Muscle layer of colon (tissue), 2 donors: ENCODE data around the gene ZBTB40.

ENCODE experiments used
- H3K27ac ChIP-seq: one replicate; pipeline ENCODE4 v1.7.0; 2013; ENCODE audit warnings: low read depth, mild to moderate bottlenecking, low read length, moderate library complexity
- H3K27me3 ChIP-seq, 2 donors: one replicate each; pipeline ENCODE4 v1.7.0; 2013; ENCODE audit warnings: low read length in 2 of 2, mild to moderate bottlenecking in 2 of 2; ENCODE audit not compliant: insufficient read depth in 2 of 2, control insufficient read depth in 1 of 2
- H3K36me3 ChIP-seq: one replicate; pipeline ENCODE4 v1.7.0; 2013; ENCODE audit warnings: mild to moderate bottlenecking, low read length; ENCODE audit not compliant: insufficient read depth
- H3K4me1 ChIP-seq: one replicate; pipeline ENCODE4 v1.7.0; 2013; ENCODE audit warnings: mild to moderate bottlenecking, low read length; ENCODE audit not compliant: insufficient read depth
- H3K4me3 ChIP-seq, 2 donors: one replicate each; pipeline ENCODE4 v1.7.0; 2013; ENCODE audit warnings: low read length in 2 of 2, low read depth in 1 of 2, mild to moderate bottlenecking in 1 of 2, moderate library complexity in 1 of 2
- H3K9ac ChIP-seq: one replicate; pipeline ENCODE4 v1.7.0; 2013; ENCODE audit warnings: low read length
- H3K9me3 ChIP-seq: one replicate; pipeline ENCODE4 v1.7.0; 2013; ENCODE audit warnings: mild to moderate bottlenecking, low read length
- donor health status: abdominal sarcoma.
- donor health status: Adenocarcinoma of cecum.

Gene ZBTB40

DNA sequence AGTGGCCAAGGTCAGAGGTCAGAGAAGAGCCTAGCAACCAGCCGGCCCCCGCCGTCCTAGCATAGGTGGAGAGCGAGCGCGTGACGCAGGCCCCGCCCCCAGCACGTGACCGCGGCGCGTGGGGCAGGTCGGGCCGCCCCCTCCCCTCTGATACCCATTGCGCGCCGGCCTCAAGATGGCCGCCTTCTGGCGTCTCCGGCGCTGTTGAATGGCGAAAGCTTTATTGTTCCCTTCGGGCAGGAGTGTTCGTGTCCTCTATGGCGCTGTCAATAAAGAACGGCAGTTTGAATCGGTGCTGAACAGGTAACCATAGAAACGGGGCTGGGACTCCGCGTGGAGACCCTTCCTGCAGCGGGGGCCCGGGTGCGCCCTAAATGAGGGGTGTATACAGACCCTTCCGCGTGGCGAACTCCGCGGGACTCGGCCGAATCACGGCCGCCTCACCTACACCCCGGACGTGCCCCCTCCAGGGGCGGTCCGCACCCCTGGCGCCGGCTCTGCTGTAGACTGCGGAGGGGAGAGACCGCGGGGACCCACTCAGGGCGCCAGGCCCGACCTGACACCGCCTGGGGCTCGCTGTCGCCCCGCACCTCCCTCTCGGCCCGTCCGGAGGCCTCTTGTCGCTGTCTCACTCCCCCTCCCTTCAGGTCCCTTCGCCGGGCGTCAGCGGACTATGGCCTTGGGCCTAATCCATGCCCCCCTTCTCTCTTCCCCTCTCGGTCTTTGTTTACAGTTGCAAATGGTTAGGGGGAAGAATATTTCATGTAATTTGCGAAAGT is at the start of gene ZBTB40:
Gene ZBTB40 (plus strand): TSS at position 150 of the 779 bp plus-strand sequence. CDS start 38,098 bp downstream, outside the sequence.
- H3K9ac ChIP-seq = peak within 1 kb of the TSS; percentile 55
- H3K9me3 ChIP-seq = no peaks in the 10 kb centered on the region
- no peaks in the 10 kb centered on the region for H3K27me3 ChIP-seq
- H3K27ac ChIP-seq = peak within 1 kb of the TSS; percentile 91
- H3K36me3 ChIP-seq = no peaks in the 10 kb centered on the region
- H3K4me1 ChIP-seq = peaks cover 15% of the 10 kb centered on the region
- peak within 1 kb of the TSS; percentile 76 to 78 for H3K4me3 ChIP-seq

DNA sequence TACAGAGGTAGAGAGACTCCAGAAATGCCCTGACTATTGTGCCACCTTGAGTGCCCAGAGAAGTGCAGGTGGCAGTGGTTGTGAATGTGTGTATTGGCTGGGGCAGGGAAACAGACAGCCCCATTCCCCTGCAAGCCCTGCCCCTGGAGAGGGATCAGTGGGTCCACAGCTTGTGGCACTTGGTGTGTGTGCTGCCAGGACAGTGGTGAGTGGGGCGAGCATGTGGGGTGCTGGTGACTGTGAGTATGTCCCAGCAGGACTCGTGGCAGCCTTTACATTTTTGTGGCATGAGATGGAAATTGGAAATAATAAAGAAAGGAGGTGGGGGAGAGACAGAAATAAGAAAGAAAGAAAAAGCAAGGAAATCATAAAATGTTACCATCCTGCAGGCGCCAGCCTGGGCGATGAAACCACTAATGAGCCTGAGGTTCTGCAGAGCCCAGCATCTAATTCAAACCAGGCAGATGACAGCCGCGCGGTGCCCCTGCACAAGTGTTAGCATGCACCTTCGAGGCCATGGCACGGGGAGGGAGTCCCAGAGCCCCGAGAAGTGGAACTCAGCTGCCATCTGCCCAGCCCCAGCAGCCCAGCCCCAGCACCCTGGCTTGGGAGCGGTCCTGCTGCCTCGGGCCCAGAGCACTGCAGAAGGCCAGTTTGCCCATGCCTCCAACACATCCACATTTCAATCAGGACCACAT is 49.1 kb upstream of the ZBTB40 start:
- no peak overlapping the region for H3K27ac ChIP-seq
- H3K9ac ChIP-seq = no peak overlapping the region

DNA sequence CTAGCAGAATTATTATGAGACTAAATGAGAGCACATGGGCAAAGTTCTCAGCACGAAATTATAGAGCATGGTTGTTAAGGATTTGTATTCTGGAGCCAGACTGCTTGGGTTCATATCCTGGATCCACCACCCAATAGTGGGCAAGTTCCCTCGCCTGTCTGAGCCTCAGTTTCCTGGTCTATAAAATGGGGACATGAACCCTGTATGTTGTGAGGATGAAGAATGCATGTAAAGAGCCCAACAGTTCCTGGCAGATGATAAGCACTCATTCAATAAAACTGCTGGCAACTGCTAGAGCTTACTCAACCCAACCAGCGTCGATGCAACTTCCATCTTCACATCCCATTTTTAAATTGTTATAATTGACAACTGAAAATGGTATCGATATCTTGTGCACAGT is 47.2 kb upstream of the ZBTB40 start:
- H3K9me3 ChIP-seq = no peaks in the 10 kb centered on the region
- no peak overlapping the region for H3K4me3 ChIP-seq
- H3K9ac ChIP-seq = no peak overlapping the region
- H3K4me1 ChIP-seq = no peaks in the 10 kb centered on the region
- peaks cover 3 to 6% of the 10 kb centered on the region in 2 donors for H3K27me3 ChIP-seq
- no peak overlapping the region for H3K27ac ChIP-seq
- H3K36me3 ChIP-seq = no peaks in the 10 kb centered on the region

More for the DNA sequence above, 49.1 kb upstream of the ZBTB40 start:
- H3K4me3 ChIP-seq = no peak overlapping the region
- H3K36me3 ChIP-seq = no peaks in the 10 kb centered on the region
- peaks cover 3 to 6% of the 10 kb centered on the region in 2 donors for H3K27me3 ChIP-seq
- H3K4me1 ChIP-seq = no peaks in the 10 kb centered on the region
- H3K9me3 ChIP-seq = no peaks in the 10 kb centered on the region

- Histone ChIP-seq H3K9ac (no peak overlapping the region), H3K4me3 (no peak overlapping the region), H3K27me3 (no peaks in the 10 kb centered on the region), H3K27ac (no peak overlapping the region), H3K4me1 (no peaks in the 10 kb centered on the region), H3K9me3 (no peaks in the 10 kb centered on the region), H3K36me3 (no peaks in the 10 kb centered on the region)
Measured at GRCh38 chr1:22406722-22407495, 44.7 kb upstream of the ZBTB40 start.

DNA sequence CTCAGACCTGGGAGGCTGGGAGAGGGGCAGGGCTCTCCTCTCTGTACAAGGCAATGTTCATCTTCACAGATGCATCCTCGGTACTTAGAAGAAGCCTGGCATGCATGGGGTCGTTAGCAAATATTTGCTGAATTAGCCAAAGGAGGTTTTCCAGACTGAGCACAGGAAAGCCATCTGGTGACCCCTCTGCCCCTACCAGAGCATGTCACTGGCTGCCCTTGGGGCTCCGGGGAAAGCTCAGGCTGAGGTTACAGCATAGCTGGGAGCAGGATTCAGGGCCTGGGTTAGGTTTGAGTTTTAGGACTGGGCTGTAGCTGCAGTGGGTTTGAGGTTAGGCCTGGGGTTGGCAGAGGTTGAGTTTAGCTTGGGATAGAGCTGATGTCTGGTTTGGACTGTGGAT is 43.4 kb upstream of the ZBTB40 start:
- no peak overlapping the region for H3K27ac ChIP-seq
- H3K4me1 ChIP-seq = no peaks in the 10 kb centered on the region
- H3K9ac ChIP-seq = no peak overlapping the region
- no peaks in the 10 kb centered on the region for H3K27me3 ChIP-seq
- H3K4me3 ChIP-seq = no peak overlapping the region
- no peaks in the 10 kb centered on the region for H3K36me3 ChIP-seq
- no peaks in the 10 kb centered on the region for H3K9me3 ChIP-seq

DNA sequence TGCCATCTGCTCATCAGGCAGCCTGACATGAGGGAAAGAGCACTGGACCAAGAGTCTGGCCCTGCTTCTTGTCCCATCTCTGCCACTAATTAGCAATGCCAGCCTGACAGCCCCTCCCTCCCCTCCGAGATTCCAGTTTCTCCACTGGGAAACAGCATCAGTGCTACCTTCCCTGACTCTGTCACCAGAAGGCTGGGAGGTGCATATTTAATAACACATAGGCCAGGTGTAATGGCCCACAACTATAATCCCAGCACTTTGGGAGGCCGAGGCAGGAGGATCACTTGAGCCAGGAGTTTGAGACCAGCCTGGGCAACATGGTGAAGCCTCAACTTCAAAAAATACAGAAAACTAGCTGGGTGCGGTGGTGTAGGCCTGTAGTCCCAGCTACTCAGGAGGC is 41.2 kb upstream of the ZBTB40 start:
- Histone ChIP-seq H3K9ac (no peak overlapping the region), H3K9me3 (no peaks in the 10 kb centered on the region), H3K36me3 (no peaks in the 10 kb centered on the region), H3K4me1 (no peaks in the 10 kb centered on the region), H3K27me3 (no peaks in the 10 kb centered on the region), H3K4me3 (no peak overlapping the region), H3K27ac (no peak overlapping the region)

GRCh38 chr1:22410928-22411495 is 40.6 kb upstream of the ZBTB40 start:
- H3K4me1 ChIP-seq = no peaks in the 10 kb centered on the region
- no peak overlapping the region for H3K4me3 ChIP-seq
- H3K27me3 ChIP-seq = no peaks in the 10 kb centered on the region
- no peaks in the 10 kb centered on the region for H3K36me3 ChIP-seq
- no peak overlapping the region for H3K27ac ChIP-seq
- no peaks in the 10 kb centered on the region for H3K9me3 ChIP-seq
- H3K9ac ChIP-seq = no peak overlapping the region

DNA sequence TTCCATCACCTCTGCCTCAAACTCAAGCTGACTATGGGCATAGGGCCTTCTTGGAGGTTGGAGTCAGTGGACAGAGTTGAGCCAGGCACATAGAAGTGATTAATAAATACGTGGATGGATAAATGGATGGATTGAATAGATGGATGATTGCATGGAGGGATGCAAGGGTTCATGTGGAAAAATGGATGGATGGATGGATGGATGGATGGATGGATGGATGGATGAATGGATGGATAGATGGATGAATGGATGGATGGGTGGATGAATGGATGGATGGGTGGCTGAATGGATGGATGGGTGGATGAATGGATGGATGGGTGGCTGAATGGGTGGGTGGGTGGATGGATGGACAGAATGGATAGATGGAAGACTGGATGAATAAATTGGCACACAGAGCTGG is 40.1 kb upstream of the ZBTB40 start:
- H3K9ac ChIP-seq = no peak overlapping the region
- H3K4me3 ChIP-seq = no peak overlapping the region
- no peaks in the 10 kb centered on the region for H3K36me3 ChIP-seq
- H3K9me3 ChIP-seq = no peaks in the 10 kb centered on the region
- no peaks in the 10 kb centered on the region for H3K4me1 ChIP-seq
- H3K27me3 ChIP-seq = no peaks in the 10 kb centered on the region
- H3K27ac ChIP-seq = no peak overlapping the region

DNA sequence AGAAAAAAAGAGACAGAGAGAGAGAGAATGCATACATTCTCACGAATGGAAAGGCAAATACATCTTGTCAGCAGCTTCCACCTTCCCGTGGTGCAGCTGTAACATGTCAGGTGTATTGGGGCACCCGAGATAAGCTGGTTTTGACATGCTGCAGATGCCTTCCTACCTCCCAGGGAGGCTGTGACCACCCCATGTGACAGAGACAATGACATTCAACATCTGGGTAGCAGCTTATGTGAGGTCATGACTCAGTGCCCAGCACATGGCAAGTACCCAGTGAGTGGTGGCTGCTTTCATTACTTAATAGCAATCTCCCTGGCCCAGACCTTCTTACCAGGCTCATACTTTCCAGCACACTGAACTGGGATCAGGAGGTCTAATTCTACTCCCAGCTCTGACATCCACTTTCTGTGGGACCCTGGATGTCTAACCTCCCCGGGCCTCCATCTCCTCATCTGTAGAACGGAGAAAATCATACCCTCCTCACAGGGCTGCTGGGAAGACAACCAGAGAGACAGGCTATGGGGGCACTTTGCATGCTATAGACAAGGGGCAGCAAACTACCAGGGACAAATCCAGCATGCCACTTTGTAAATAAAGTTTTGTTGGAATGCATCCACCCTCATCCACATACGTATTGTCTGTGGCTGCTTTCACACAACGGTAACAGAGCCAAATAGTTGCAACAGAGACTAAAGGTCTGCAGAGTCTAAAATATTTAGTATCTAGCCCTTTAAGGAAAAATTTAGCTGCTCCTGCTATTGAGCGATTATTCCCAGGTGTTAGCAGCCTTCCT is 38.5 kb upstream of the ZBTB40 start:
- Histone ChIP-seq H3K27ac (no peak overlapping the region), H3K9ac (no peak overlapping the region), H3K9me3 (no peaks in the 10 kb centered on the region), H3K4me1 (no peaks in the 10 kb centered on the region), H3K27me3 (no peaks in the 10 kb centered on the region), H3K36me3 (no peaks in the 10 kb centered on the region), H3K4me3 (no peak overlapping the region)

DNA sequence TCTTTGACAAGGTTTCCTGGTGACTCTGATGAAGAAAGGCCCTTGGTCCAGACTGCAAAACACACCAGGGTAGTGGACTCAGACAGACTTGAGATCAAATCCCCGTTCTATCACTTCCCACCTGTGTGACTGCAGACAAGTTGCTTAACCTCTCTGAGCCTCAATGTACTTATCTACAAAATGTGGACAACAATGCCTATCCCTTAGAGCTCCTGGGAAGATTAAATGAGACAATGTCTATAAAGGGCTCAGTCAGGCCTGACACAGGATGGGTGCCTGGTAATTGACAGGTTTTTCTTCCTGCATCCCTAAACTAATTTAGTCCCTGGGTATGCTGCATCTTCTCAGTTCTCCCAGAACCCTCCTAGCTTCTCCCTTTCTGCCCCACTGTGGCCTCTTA is 37.9 kb upstream of the ZBTB40 start:
- H3K4me1 ChIP-seq = no peaks in the 10 kb centered on the region
- no peak overlapping the region for H3K9ac ChIP-seq
- H3K4me3 ChIP-seq = no peak overlapping the region
- no peaks in the 10 kb centered on the region for H3K9me3 ChIP-seq
- H3K27me3 ChIP-seq = no peaks in the 10 kb centered on the region
- H3K36me3 ChIP-seq = no peaks in the 10 kb centered on the region
- no peak overlapping the region for H3K27ac ChIP-seq
